ENCODE data around the gene DGKQ.
"Not testable (repeated sequence)": the region's sequence is repeated elsewhere in the genome, so short reads cannot be mapped to it uniquely, and the experiment has no call there.

Gene DGKQ

GRCh38 chr4:918591-918990 is 54.8 kb downstream of the DGKQ start:
- not testable (repeated sequence) for DNase-seq

- DNase-seq: no peak
These were observed 55.4 kb downstream of the DGKQ start for GRCh38 chr4:917992-918391.

GRCh38 chr4:917466-917865 is 55.9 kb downstream of the DGKQ start:
- no peak for DNase-seq

- DNase-seq: no peak
These were observed 57.8 kb downstream of the DGKQ start for GRCh38 chr4:915595-915994.

- DNase-seq: no peak
These were observed 58.3 kb downstream of the DGKQ start for GRCh38 chr4:915041-915474.

GRCh38 chr4:914531-914930 is 58.8 kb downstream of the DGKQ start:
- no peak for DNase-seq

- no peak for DNase-seq
These were observed 60.1 kb downstream of the DGKQ start for GRCh38 chr4:913280-913618.

- DNase-seq: no peak
These were observed 60.7 kb downstream of the DGKQ start for GRCh38 chr4:912548-913279.

GRCh38 chr4:911871-912490 is 61.4 kb downstream of the DGKQ start:
- DNase-seq: no peak

- DNase-seq: no peak
These were observed 62.1 kb downstream of the DGKQ start for GRCh38 chr4:911221-911751.

- no peak for DNase-seq
These were observed 62.8 kb downstream of the DGKQ start for GRCh38 chr4:910366-911091.

GRCh38 chr4:909821-910220 is 63.5 kb downstream of the DGKQ start:
- no peak for DNase-seq

GRCh38 chr4:909131-909571 is 64.2 kb downstream of the DGKQ start:
- DNase-seq: no peak

Measured in NCI-H187 (cell line).